Measurements from ENCODE around the gene CMYA5. TPM values are rescaled to one million over a fixed set of nuclear protein-coding genes. Genes with fewer than 3 reads are reported as not detected.

CMYA5 gene
- total RNA-seq, 1 donor from 2014 or later: 0.16 TPM

DNA sequence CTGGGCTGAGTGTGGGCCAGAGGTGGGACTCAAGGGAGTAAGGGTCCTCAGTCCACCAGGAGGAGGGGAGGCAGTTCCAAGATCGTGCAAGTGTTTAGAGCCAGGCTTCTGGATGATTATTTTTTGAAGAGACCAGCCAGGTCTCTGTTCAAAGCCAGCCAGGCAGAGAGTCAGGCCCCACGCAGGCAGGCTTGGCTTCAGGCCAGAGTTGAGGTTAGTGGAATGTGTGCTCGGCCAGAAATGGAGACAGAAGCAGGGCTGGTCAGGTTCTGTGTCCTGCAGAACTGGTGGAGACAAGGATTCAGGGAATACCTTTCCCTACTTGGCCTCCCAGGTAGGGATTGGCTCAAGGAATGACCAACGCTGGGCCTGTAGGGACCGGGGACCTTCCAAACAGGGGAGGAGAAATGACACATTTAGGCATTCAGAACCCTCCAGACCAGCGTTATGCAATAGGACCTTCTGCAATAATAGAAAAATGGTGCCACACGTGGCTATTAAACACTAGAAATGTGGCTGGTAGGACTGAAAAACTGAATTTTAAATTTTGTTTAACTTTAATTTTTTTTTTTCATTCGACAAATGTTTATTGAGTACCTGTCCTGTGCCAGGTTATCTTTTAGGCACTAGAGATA is 106.2 kb downstream of the CMYA5 start:
- Mint-ChIP-seq H3K36me3 (ENCODE audit: unreplicated experiment) (no peaks in the 10 kb centered on the region), H3K27me3 (ENCODE audit: unreplicated experiment) (peaks cover 2% of the 10 kb centered on the region), H3K4me3 (ENCODE audit: unreplicated experiment) (no peak overlapping the region), H3K9me3 (ENCODE audit: unreplicated experiment) (no peaks in the 10 kb centered on the region), H3K4me1 (ENCODE audit: unreplicated experiment) (peaks cover under 1% of the 10 kb centered on the region), H3K27ac (ENCODE audit: unreplicated experiment) (no peak overlapping the region)
- no peak for TF ChIP-seq CTCF (IDR thresholded peaks at IDR 0.05)
- no peak for DNase-seq (ENCODE audit: extremely low spot score, unreplicated experiment)

- H3K27ac Mint-ChIP-seq (ENCODE audit: unreplicated experiment): no peak overlapping the region
- no peak overlapping the region for H3K4me3 Mint-ChIP-seq (ENCODE audit: unreplicated experiment)
- H3K4me1 Mint-ChIP-seq (ENCODE audit: unreplicated experiment): peaks cover 3% of the 10 kb centered on the region
- no peaks in the 10 kb centered on the region for H3K36me3 Mint-ChIP-seq (ENCODE audit: unreplicated experiment)
- TF ChIP-seq CTCF (IDR thresholded peaks at IDR 0.05): no peak
- peaks cover 2% of the 10 kb centered on the region for H3K27me3 Mint-ChIP-seq (ENCODE audit: unreplicated experiment)
- no peaks in the 10 kb centered on the region for H3K9me3 Mint-ChIP-seq (ENCODE audit: unreplicated experiment)
- DNase-seq (ENCODE audit: extremely low spot score, unreplicated experiment): no peak
Observed at GRCh38 chr5:79798893-79799590, 109.4 kb downstream of the CMYA5 start.

DNA sequence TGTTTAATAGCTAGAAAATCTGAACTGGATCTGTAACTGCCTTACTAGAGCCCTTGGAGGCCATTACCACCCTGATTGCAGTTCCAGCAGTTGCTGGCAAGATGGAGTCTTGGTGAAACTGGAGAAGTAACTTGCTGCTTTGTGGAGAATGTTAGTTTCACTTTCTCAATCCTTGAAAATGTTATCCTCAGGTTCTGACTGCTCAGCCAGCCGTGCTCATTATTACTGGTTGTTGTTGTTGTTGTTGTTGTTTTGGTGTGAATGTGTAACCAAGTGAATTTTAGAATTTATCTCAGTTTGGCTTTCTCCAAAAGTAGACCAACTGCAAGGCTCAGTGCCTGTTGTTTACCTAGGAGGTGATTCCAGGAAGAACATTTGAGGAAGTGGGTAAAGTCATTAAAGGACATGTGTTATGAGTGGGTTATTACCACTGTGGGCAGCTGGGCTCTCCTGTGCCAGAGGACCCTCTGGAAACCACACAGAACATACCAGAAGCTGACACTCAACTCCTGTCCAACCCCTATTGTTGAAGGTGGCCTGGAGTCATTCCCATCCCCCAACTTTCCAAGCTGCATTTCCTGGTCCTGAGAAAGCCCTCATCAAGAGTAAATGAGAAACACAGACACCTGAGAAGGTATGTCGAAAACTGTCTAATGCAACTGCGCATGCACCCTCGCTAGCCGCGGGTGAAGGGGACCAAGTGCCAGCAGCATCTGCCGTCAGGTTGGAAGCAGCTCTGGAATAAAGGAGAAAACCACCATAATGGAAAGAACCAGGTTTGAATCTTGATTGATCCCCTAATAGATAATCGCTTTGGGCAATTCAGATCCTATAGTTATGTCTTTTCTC is 111.6 kb downstream of the CMYA5 start:
- no peak for TF ChIP-seq CTCF (IDR thresholded peaks at IDR 0.05)
- no peak overlapping the region for H3K4me3 Mint-ChIP-seq (ENCODE audit: unreplicated experiment)
- peaks cover 2% of the 10 kb centered on the region for H3K27me3 Mint-ChIP-seq (ENCODE audit: unreplicated experiment)
- DNase-seq (ENCODE audit: extremely low spot score, unreplicated experiment): no peak
- H3K36me3 Mint-ChIP-seq (ENCODE audit: unreplicated experiment): no peaks in the 10 kb centered on the region
- H3K4me1 Mint-ChIP-seq (ENCODE audit: unreplicated experiment): peaks cover 3% of the 10 kb centered on the region
- H3K27ac Mint-ChIP-seq (ENCODE audit: unreplicated experiment): no peak overlapping the region
- no peaks in the 10 kb centered on the region for H3K9me3 Mint-ChIP-seq (ENCODE audit: unreplicated experiment)

- no peaks in the 10 kb centered on the region for H3K9me3 Mint-ChIP-seq (ENCODE audit: unreplicated experiment)
Observed at GRCh38 chr5:79802406-79802805, 112.8 kb downstream of the CMYA5 start.

More at GRCh38 chr5:79802406-79802805, 112.8 kb downstream of the CMYA5 start:
- Mint-ChIP-seq H3K27me3 (ENCODE audit: unreplicated experiment) (peaks cover 2% of the 10 kb centered on the region), H3K36me3 (ENCODE audit: unreplicated experiment) (no peaks in the 10 kb centered on the region), H3K4me1 (ENCODE audit: unreplicated experiment) (peaks cover 3% of the 10 kb centered on the region), H3K27ac (ENCODE audit: unreplicated experiment) (no peak overlapping the region), H3K4me3 (ENCODE audit: unreplicated experiment) (no peak overlapping the region)
- no peak for DNase-seq (ENCODE audit: extremely low spot score, unreplicated experiment)
- no peak for TF ChIP-seq CTCF (IDR thresholded peaks at IDR 0.05)
